T-helper 2 cell treated with Interferon-gamma antibody and Interleukin-4, amounts not matched to agents 5 μg/mL and 100 μg/mL, for 36 hours (primary cell): ENCODE data around the gene DOK6.

Source experiments
- DNase-seq: peaks from one replicate; pipeline ENCODE4 v3.0.0; 2021; ENCODE audit warnings: low spot score
- H3K27ac Mint-ChIP-seq: one replicate; pipeline ENCODE4 v1.8.0; 2021; ENCODE audit warnings: mild to moderate bottlenecking, mixed read lengths
- H3K27me3 Mint-ChIP-seq: one replicate; pipeline ENCODE4 v1.8.0; 2021; ENCODE audit warnings: low read depth, mixed read lengths
- H3K36me3 Mint-ChIP-seq: one replicate; pipeline ENCODE4 v1.8.0; 2021; ENCODE audit warnings: low read depth, mixed read lengths
- H3K4me1 Mint-ChIP-seq: one replicate; pipeline ENCODE4 v1.8.0; 2021; ENCODE audit warnings: low read depth, mixed read lengths
- H3K4me3 Mint-ChIP-seq: one replicate; pipeline ENCODE4 v1.8.0; 2022; ENCODE audit warnings: mild to moderate bottlenecking, moderate library complexity, mixed read lengths
- H3K9me3 Mint-ChIP-seq: one replicate; pipeline ENCODE4 v1.8.0; 2021; ENCODE audit warnings: mixed read lengths

The DOK6 gene

GRCh38 chr18:69674966-69675365, 274.3 kb downstream of the DOK6 start:
- Mint-ChIP-seq H3K4me1 (no peaks in the 10 kb centered on the region), H3K36me3 (no peaks in the 10 kb centered on the region), H3K27ac (no peak overlapping the region), H3K4me3 (no peak overlapping the region), H3K27me3 (no peaks in the 10 kb centered on the region), H3K9me3 (no peaks in the 10 kb centered on the region)
- no peak for DNase-seq

DNA sequence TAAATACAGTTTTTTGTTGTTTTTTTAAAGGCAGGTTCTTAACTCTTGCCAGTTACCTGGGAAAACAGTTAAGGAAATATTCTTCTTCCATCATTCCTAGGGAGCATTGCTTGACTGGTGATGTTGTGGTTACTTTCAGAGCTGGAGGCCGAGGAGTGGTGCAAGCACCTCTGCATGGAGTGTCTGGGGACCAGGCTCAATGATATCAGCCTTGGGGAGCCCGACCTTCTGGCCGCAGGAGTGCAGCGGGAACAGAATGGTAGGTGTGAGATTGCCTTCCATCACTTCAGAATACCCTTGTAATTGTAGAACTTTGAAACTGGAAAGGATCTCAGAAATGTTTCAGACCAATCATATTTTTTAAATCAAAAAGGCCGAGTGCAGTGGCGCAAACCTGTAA, 276.9 kb downstream of the DOK6 start:
- H3K4me1 Mint-ChIP-seq = no peaks in the 10 kb centered on the region
- no peaks in the 10 kb centered on the region for H3K9me3 Mint-ChIP-seq
- no peaks in the 10 kb centered on the region for H3K27me3 Mint-ChIP-seq
- no peak overlapping the region for H3K4me3 Mint-ChIP-seq
- H3K27ac Mint-ChIP-seq = no peak overlapping the region
- no peak for DNase-seq
- no peaks in the 10 kb centered on the region for H3K36me3 Mint-ChIP-seq

DNA sequence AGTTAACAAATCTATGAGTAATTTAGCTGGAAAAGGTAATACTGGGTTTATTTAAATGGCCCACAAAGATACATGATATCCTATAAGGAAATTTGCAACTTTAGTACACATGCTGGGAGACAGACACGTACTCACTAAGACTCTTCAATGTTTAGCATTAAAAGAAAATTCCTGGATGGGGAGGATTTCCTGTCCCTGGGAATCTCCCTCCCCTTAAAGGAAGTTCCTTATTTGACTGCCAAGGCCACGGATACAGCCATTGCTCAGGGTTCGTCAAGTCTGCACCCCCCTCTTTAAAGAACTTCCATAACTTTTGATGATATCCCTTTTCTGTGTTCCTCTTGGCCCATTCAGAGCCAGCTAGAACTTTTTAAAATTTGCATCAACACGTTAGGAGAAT, 279.4 kb downstream of the DOK6 start:
- Mint-ChIP-seq H3K36me3 (no peaks in the 10 kb centered on the region), H3K9me3 (no peaks in the 10 kb centered on the region), H3K27ac (no peak overlapping the region), H3K4me3 (no peak overlapping the region), H3K4me1 (no peaks in the 10 kb centered on the region), H3K27me3 (no peaks in the 10 kb centered on the region)
- no peak for DNase-seq

- Mint-ChIP-seq H3K36me3 (no peaks in the 10 kb centered on the region), H3K27ac (no peak overlapping the region), H3K4me1 (no peaks in the 10 kb centered on the region), H3K4me3 (no peak overlapping the region), H3K9me3 (no peaks in the 10 kb centered on the region), H3K27me3 (no peaks in the 10 kb centered on the region)
- no peak for DNase-seq
These were observed 282.5 kb downstream of the DOK6 start for GRCh38 chr18:69683176-69683575.

GRCh38 chr18:69684789-69685188, 284.1 kb downstream of the DOK6 start:
- no peaks in the 10 kb centered on the region for H3K36me3 Mint-ChIP-seq
- H3K9me3 Mint-ChIP-seq = no peaks in the 10 kb centered on the region
- DNase-seq = no peak
- H3K27me3 Mint-ChIP-seq = no peaks in the 10 kb centered on the region
- H3K4me1 Mint-ChIP-seq = no peaks in the 10 kb centered on the region
- H3K4me3 Mint-ChIP-seq = no peak overlapping the region
- no peak overlapping the region for H3K27ac Mint-ChIP-seq

- Mint-ChIP-seq H3K36me3 (no peaks in the 10 kb centered on the region), H3K4me3 (no peak overlapping the region), H3K27me3 (no peaks in the 10 kb centered on the region), H3K27ac (no peak overlapping the region), H3K4me1 (no peaks in the 10 kb centered on the region), H3K9me3 (no peaks in the 10 kb centered on the region)
- no peak for DNase-seq
These were observed 286.2 kb downstream of the DOK6 start for GRCh38 chr18:69686861-69687260.

GRCh38 chr18:69689121-69689759, 288.6 kb downstream of the DOK6 start:
- Mint-ChIP-seq H3K27me3 (no peaks in the 10 kb centered on the region), H3K27ac (no peak overlapping the region), H3K4me1 (no peaks in the 10 kb centered on the region), H3K9me3 (no peaks in the 10 kb centered on the region), H3K4me3 (no peak overlapping the region), H3K36me3 (no peaks in the 10 kb centered on the region)
- DNase-seq = no peak

DNA sequence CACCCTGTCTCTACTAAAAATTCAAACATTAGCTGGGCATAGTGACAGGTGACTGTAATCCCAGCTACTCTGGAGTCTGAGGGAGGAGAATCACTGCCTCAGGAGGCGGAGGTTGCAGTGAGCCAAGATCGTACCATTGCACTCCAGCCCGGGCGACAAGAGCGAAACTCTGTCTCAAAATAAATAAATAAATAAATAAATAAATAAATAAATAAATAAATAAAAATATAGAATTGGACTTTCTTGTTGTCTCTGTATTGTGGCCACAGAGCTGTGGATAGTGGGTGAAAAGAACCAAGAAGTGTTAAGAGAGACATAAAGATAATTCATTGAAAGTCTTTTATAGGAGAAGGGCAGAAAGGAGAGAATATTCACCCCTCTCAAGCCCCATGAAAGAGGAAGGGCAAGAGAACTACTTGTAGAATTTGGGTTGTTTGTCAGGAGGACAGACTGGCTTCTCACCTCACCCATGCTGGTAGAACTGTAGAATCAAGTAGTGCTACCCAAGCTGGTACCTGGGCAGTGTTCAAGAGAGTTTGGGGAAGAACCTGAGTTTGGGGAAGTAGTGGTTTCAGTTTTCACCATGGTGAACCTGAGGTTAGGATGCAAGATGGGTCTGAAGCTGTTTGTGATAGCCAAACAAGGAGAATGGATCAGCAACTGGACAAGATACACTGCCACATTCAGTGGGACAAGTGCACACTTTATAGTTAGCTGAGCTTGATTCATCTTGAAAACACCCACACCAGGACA, 290.5 kb downstream of the DOK6 start:
- Mint-ChIP-seq H3K4me3 (no peak overlapping the region), H3K9me3 (no peaks in the 10 kb centered on the region), H3K27me3 (no peaks in the 10 kb centered on the region), H3K36me3 (no peaks in the 10 kb centered on the region), H3K4me1 (no peaks in the 10 kb centered on the region), H3K27ac (no peak overlapping the region)
- no peak for DNase-seq

DNA sequence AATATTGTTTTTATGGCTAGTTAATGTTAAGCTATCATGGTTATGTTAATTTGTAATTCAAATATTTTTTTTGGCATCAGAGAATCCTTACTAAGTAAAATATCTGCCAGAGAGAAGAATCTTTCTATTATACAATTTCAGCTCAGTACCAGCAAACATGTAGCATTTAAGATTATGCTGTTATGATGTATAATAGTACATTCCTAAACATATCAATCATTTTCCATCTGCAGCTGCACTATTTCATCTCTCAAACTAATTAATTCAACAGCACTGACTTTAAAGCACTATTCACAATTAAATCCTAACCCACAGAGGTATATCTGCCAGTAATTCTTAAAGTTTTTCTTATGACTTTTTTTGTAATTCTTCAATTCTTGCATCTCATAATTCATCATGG, 296.4 kb downstream of the DOK6 start:
- Mint-ChIP-seq H3K27me3 (no peaks in the 10 kb centered on the region), H3K9me3 (no peaks in the 10 kb centered on the region), H3K27ac (no peak overlapping the region), H3K4me3 (no peak overlapping the region), H3K4me1 (no peaks in the 10 kb centered on the region), H3K36me3 (no peaks in the 10 kb centered on the region)
- DNase-seq = no peak

DNA sequence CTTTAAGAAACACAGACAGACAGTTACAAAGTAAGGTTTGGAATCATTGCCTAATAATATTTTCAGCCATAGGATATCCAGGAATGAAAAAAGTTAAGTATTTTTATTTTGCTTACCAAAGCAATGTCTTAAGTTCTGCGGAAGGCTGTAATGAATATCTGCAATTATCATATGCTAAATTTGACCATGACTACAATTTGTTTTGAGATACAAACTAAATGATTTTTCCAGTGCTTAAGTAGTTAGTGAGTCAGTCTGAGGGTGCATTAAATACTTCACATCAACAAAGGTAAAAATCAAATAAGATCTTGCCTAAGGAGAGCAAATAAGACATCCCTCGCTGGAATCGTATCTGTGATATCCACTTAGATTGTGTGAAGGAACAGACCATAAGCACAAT, 297.0 kb downstream of the DOK6 start:
- Mint-ChIP-seq H3K4me3 (no peak overlapping the region), H3K27me3 (no peaks in the 10 kb centered on the region), H3K4me1 (no peaks in the 10 kb centered on the region), H3K27ac (no peak overlapping the region), H3K9me3 (no peaks in the 10 kb centered on the region), H3K36me3 (no peaks in the 10 kb centered on the region)
- no peak for DNase-seq

- no peaks in the 10 kb centered on the region for H3K36me3 Mint-ChIP-seq
- H3K4me3 Mint-ChIP-seq = no peak overlapping the region
- no peaks in the 10 kb centered on the region for H3K9me3 Mint-ChIP-seq
These were observed 300.6 kb downstream of the DOK6 start for GRCh38 chr18:69701305-69701704.

GRCh38 chr18:69703461-69703860, 302.8 kb downstream of the DOK6 start:
- no peaks in the 10 kb centered on the region for H3K27me3 Mint-ChIP-seq
- no peaks in the 10 kb centered on the region for H3K36me3 Mint-ChIP-seq
- H3K9me3 Mint-ChIP-seq = no peaks in the 10 kb centered on the region
- H3K4me1 Mint-ChIP-seq = peaks cover 2% of the 10 kb centered on the region
- no peak overlapping the region for H3K4me3 Mint-ChIP-seq
- H3K27ac Mint-ChIP-seq = no peak overlapping the region
- DNase-seq = no peak

More at GRCh38 chr18:69701305-69701704, 300.6 kb downstream of the DOK6 start:
- no peak overlapping the region for H3K27ac Mint-ChIP-seq
- H3K27me3 Mint-ChIP-seq = no peaks in the 10 kb centered on the region
- peaks cover 2% of the 10 kb centered on the region for H3K4me1 Mint-ChIP-seq
- no peak for DNase-seq

DNA sequence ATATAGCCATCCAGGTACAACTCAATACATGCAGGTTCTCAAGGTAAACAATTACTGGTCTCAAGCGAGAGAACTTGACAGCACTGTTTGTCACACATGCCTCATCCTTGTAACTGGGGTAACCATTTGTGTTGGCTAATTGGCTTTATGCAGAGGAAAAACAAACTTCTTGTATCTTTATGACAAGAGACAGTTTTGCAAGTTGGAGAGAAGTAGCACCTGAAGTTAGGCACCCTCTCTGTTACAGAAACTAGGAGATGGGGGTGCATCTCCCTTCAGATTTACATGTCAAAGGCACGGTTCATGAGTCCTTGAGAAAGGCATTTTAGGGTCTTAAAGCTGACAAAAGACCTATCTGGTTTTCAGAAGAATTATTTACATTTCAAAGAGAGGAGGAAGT, 305.3 kb downstream of the DOK6 start:
- Mint-ChIP-seq H3K4me3 (no peak overlapping the region), H3K9me3 (no peaks in the 10 kb centered on the region), H3K4me1 (peaks cover 2% of the 10 kb centered on the region), H3K27me3 (no peaks in the 10 kb centered on the region), H3K36me3 (no peaks in the 10 kb centered on the region), H3K27ac (no peak overlapping the region)
- no peak for DNase-seq

DNA sequence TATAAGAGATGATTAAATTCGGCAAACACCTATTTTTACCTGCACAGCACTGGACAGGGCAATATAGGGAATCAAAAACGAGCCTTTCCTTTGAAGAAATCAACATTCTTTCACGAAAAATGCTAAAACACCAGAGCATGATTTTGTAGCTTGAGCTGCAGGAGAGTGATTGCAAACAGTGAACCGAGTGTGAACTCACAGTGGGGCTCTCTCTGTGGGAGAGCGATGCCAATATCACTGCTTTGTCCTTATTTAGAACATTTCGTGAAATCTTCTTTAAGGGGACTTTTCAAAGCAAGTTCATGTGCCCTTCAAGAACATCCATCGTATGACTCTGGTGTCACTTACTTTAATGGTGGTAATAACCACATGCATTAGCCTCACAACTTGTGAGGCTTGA, 308.2 kb downstream of the DOK6 start:
- no peaks in the 10 kb centered on the region for H3K27me3 Mint-ChIP-seq

More for the DNA sequence above, 308.2 kb downstream of the DOK6 start:
- Mint-ChIP-seq H3K4me1 (peaks cover 2% of the 10 kb centered on the region), H3K4me3 (no peak overlapping the region), H3K27ac (no peak overlapping the region), H3K9me3 (no peaks in the 10 kb centered on the region), H3K36me3 (no peaks in the 10 kb centered on the region)
- no peak for DNase-seq
